Astrocyte (in vitro differentiated cells and primary cell): ENCODE results near the gene TSPEAR.

ENCODE experiments used
- CTCF ChIP-seq: IDR thresholded peaks from 2 replicates; pipeline ENCODE4 v1.5.1; 2011; ENCODE audit warnings: low read depth, mild to moderate bottlenecking, inconsistent platforms, low read length, moderate library complexity; ENCODE audit not compliant: insufficient read depth
- EZH2 ChIP-seq: IDR thresholded peaks from 2 replicates; pipeline ENCODE4 v1.6.1; 2012; ENCODE audit warnings: mild to moderate bottlenecking, low read length, inconsistent platforms; ENCODE audit not compliant: insufficient read depth

- TF ChIP-seq CTCF (no peak), EZH2 (no peak)
These were observed 95.3 kb downstream of the TSPEAR start for GRCh38 chr21:44615911-44616590.
